NCI-H446 treated with DMSO at 0.1 percent for 48 hours (cell line): ENCODE results near the gene DROSHA.
"Not testable (repeated sequence)": the region's sequence is repeated elsewhere in the genome, so short reads cannot be mapped to it uniquely, and the experiment has no call there.

ENCODE experiments used
- DNase-seq: peaks from one replicate; lab custom pipeline; 2025; lab: John Stamatoyannopoulos, UW

The DROSHA gene

DNA sequence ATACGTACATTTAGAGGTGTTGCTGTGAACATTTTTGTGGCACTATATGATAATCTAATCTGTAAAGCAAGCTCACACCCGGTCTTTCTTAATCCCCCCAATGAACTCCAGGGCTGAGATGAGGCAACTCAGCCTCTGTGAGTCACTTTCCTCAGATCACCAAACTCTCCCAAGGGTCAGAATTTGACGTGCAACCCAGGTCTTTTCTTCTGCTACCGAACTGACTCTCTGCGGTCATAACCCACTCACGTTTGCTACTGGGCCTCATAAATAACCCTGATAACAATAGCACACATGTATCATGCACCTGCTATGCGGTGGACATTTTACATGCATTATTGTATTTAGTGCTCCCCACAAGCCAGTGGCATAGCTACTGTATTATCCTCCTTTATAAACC, 153.1 kb downstream of the DROSHA start:
- DNase-seq: no peak

DNA sequence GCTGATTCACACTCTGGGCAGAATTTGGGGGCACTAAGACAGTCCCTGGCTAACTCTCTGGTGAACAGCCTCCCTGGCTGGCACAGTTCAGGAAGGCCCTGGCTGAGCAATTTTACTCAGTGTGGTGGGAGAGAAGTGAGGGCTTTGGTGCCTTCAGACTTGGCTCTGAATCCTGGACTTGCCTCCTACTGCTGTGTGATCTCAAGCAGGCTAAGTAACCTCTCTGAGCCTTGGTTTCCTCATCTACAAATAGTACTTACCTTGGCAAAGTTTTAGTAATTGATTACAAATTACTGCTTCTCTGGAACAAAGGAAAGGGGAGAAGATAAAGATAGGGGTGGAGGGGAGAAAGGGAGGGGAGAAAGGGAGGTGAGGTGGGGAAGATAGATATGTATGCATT, 153.8 kb downstream of the DROSHA start:
- DNase-seq: no peak

DNA sequence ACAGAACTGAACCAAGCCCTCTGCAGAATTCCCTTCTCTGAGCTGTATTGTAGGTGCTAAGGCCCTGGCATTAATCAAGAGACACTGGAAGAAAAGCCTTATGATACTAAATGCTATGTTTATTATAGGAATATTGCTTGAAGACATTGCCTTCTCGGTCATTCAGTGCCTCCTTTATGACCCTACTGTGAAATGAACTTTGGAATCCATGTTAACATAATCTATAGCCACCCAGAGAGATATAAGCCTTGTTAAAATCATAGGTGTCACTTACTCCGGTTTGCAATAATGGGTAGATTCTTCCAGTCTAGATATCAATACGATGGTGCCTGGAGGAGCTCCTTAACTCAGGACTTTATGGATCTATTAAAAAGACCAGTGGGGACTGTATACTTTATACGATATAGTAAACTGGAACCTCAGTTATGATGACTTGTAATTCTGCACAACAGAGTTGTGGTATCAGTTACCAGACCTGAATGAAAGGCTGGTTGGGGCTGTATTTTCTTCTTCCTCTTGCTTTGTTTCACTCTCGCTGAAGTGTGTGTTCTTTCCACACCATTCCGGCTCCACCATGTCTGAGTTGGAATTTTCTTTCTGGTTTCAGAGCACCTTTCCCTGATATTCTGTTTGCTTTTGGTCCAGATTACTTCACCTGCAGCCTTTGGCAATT, 154.5 kb downstream of the DROSHA start:
- DNase-seq: no peak

DNA sequence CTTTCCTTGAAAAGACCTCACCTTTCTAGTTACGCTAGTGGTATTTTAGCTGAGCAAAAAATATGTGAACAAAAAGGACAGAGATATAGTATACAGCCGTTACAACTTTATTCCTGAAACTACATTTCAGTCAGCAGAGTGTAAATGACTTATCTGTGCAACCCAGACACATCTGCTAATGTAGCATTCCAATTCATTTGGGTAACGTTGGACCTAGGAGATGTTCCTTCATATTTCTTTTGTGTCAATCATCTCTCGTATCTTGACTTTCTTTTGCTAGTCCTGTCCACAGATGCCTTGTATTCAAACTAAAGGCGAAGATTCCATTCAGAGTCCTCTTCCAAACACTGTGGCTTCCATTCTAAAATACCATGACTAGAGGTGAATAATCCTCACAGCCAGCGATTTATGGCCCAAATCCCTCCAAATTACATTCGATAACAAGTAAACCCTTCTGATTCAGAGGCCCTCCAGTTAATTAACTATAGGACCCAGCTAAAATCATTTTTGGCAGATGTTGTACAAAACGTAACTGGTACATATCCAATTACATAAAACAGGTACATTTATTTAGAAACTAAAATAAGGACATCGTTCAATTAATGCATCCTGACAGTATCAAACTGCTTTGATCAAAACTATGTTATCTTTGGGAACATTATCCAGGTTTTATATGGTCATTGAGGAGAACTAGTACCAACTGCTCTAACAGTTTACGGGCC, 155.7 kb downstream of the DROSHA start:
- no peak for DNase-seq

DNA sequence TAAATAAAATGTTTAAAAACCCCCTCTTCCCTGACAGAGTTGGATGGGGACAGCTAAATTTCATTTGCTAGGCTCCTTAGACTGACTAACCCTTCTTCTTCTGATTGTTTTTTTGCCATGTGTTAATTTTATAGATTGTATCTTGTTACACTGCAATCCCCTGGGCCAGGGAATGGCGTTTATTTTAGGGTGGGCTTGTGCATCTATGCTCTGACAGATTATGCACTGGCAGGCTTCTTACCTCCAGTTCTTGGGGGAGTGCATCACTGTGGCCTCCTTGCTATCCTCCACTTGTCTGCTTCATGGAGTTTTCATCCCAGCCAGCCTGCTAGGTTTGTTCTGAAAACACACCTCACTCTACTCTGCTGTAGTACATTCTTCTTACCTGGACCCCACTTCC, 159.8 kb downstream of the DROSHA start:
- DNase-seq: no peak

DNA sequence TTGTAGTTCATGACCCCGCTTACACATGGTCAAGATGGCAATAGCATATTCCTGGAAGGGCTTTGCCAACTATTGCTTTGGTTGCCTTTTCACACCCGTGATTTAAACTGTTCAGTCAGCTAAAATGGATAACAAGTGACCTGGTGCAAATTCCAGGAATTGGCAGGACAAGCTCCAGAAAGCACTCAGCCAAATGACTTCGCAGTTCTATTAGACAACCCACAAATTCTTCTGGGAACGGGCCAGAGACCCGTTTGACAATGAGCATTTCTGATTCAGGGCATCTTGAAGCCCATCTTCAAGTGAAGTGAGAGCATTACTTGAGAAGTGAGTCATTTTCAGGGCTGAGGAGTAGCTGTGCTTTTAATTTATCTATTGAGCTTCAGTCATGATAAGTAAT, 165.0 kb downstream of the DROSHA start:
- DNase-seq: no peak

- DNase-seq: no peak
Measured at GRCh38 chr5:31365776-31366175, 166.1 kb downstream of the DROSHA start.

DNA sequence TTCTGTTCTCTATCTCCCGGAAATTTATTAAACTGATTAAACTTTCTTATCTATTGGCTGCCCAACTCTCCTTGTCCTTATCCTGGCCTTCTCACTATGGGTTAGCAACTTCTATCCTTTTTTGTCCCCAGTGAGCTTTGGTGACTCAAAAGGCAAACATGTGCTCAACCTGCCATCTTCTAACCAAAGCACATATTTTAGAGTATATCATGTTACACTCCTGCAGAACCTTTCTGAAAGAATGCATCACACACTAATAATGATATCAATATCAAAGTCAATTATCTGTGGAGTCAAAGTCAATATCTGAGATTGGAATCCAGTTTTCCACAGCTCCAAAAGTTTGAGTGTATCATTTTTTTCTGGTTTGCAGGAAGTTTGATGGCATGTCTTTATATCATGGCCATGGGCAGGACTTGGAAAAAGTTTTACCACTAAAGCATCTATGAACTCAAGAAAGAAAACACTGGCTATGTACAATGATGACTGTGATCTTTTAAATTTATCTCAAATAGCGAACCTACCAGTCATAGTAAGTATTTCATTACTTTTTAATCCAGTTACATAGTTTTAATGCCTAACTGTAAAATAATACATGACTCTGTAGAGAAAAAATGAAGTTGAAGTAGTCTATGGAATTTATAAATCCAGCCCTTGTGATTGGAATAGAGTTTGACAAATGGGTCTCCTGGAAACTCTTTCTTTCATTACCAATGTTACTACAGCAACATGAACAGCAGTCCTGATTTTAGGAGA, 166.8 kb downstream of the DROSHA start:
- no peak for DNase-seq

GRCh38 chr5:31362931-31363568, 168.8 kb downstream of the DROSHA start:
- no peak for DNase-seq

DNA sequence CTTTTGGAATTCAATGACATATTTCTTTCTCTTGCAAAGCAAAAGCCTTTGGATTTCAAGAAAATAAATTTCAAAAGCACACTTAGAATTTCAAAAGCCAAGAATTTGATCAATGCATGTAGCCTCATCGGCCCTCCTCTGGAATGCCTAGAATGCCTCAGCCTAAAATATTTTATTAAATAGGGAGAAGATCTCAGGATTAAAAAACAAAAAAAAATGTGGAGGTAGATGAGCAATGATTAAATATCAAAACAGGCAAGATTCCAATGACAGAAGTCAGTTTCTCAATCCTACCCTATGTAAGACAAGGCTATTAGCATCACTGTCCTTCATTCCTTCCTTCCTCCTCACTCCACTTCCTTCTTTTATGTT, 169.4 kb downstream of the DROSHA start:
- no peak for DNase-seq

GRCh38 chr5:31361704-31362528, 170.0 kb downstream of the DROSHA start:
- DNase-seq: not testable (repeated sequence)

DNA sequence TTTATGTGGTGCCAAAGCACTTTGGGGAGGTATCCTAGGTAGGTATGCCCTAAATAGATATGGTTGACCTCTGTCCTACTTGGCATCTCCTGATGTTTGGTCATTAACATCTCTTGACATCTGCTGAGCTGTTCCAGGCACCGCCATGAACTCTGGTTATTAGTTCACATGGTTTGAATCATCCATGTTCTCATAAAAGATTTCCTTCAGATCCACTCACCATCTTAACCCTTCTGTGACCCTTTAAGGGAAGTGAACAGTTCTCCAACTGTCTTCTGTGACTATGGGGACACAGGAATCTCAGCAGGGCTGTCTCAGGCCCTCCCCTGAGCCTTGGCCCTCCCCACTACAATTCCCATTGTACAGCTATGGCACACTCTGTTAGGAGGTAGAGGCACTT, 170.7 kb downstream of the DROSHA start:
- DNase-seq: no peak

DNA sequence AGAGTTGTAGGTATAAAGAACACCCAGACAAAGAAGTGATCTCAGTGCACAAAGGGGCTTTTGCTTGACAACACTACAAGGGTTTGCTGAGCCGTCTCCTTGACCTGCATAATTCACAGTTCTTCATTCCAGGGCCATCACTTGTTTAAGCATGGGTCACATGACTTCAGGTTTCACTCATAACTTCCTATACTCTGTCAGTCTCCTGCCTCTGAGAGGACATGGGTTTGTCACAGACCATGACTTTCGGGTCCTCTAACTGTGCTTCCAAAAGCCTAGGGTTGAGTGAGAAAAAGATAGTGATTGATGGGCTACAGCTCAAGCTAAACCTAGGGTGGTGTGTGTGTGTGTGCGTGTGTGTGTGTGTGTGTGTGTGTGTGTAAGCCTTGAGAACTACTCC, 172.1 kb downstream of the DROSHA start:
- DNase-seq: no peak

DNA sequence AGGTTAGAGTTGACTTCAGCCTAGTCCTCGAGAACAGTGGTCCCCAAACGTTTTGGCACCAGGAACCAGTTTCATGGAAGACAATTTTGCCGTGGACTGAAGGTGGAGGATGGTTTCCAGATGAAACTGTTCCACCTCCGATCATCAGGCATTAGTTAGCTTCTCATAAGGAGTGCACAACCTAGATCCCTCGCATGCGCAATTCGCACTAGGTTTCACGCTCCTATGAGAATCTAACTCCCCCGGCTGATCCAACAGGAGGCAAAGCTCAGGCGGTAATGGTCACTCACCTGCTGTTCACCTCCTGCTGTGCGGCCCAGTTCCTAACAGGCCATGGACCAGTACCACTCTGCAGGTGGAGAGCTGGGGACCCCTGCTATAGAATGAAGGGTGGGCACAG, 174.9 kb downstream of the DROSHA start:
- no peak for DNase-seq

GRCh38 chr5:31355337-31355736, 176.6 kb downstream of the DROSHA start:
- no peak for DNase-seq
